HepG2 (cell line): ENCODE data around the gene SLC16A3. TPM values are rescaled to one million over a fixed set of nuclear protein-coding genes. Genes with fewer than 3 reads are reported as not detected.

Experiments
- AKAP8 ChIP-seq: sonication (generic); formaldehyde crosslinking; IDR thresholded peaks from 2 replicates; pipeline ENCODE4 v1.5.1; 2020; ENCODE audit warnings: mild to moderate bottlenecking, missing genetic modification reagents
- CHD2 ChIP-seq: IDR thresholded peaks from 2 replicates; pipeline ENCODE4 v1.6.1; 2011; ENCODE audit warnings: low read depth, low read length, improper control_type of control experiment
- ETV6 ChIP-seq: sonication (generic); formaldehyde crosslinking; conservative IDR thresholded peaks from 2 replicates; pipeline ENCODE4 v1.4.0; 2020; ENCODE audit warnings: missing genetic modification reagents
- HNRNPK ChIP-seq: fragments of 200-400 bp; formaldehyde crosslinking; IDR thresholded peaks from 2 replicates; pipeline ENCODE4 v1.6.1; 2018; ENCODE audit warnings: low read length, low read depth, moderate library complexity, mild to moderate bottlenecking; ENCODE audit not compliant: poor library complexity, severe bottlenecking
- HNRNPLL ChIP-seq: fragments of 200-400 bp; formaldehyde crosslinking; IDR thresholded peaks from 2 replicates; pipeline ENCODE4 v1.6.1; 2017; ENCODE audit warnings: mild to moderate bottlenecking, low read depth, low read length; ENCODE audit not compliant: poor library complexity, severe bottlenecking
- NFIB ChIP-seq: sonication (generic); formaldehyde crosslinking; IDR thresholded peaks from 2 replicates; pipeline ENCODE4 v1.9.0; 2021; ENCODE audit warnings: missing genetic modification reagents, mild to moderate bottlenecking, borderline replicate concordance
- POLR2A ChIP-seq, 2 experiments: IDR thresholded peaks; 2 replicates each; pipeline ENCODE4 v1.6.1; 2011; ENCODE audit warnings: low read depth in 2 of 2, low read length in 2 of 2, mild to moderate bottlenecking in 1 of 2, moderate library complexity in 1 of 2; ENCODE audit not compliant: insufficient read depth in 1 of 2
- TCF7L2 ChIP-seq: IDR thresholded peaks from 2 replicates; pipeline ENCODE4 v1.6.1; 2011; ENCODE audit warnings: mild to moderate bottlenecking, low read depth, low read length, moderate library complexity
- polyA plus RNA-seq, 8 experiments: library from polyadenylated mRNA; depleted of rRNA in 3 of 8; stranded (reverse) in 7 of 8; unstranded in 1 of 8; fragments of >200 nt; fragmentation: Illumina TruSeq in 4 of 8; extraction: Trizol in 4 of 8; gene quantifications; 2 replicates each; pipeline versions ENCODE4 v1.2.1 to v1.2.3, GENCODE V29; 2011 to 2016; ENCODE audit warnings: low read depth in 4 of 8, missing spikeins in 1 of 8, mixed read lengths in 1 of 8; ENCODE audit not compliant: insufficient read depth in 1 of 8
- total RNA-seq, 5 experiments: library from RNA; depleted of rRNA; stranded (reverse); fragments of >200 nt; fragmentation: Illumina TruSeq; extraction: Trizol; gene quantifications; 2 replicates each; pipeline ENCODE4 v1.2.3, GENCODE V29; 2016; ENCODE audit warnings: low read depth in 1 of 5
- TF ChIP-seq, protein P1 (sequence below): fragments of 450-650 bp; IDR thresholded peaks from 2 replicates; pipeline ENCODE4 v1.6.1; 2017; ENCODE audit warnings: mild to moderate bottlenecking
- TF ChIP-seq, protein P2 (sequence below): IDR thresholded peaks from 2 replicates; pipeline ENCODE4 v1.6.1; 2016; ENCODE audit warnings: low read depth, borderline replicate concordance
- TF ChIP-seq, protein P3 (sequence below): sonication (generic); formaldehyde crosslinking; IDR thresholded peaks from 2 replicates; pipeline ENCODE4 v1.5.0; 2020; ENCODE audit warnings: missing genetic modification reagents
- TF ChIP-seq, protein P4 (sequence below): sonication (generic); formaldehyde crosslinking; IDR thresholded peaks from 2 replicates; pipeline ENCODE4 v1.4.0; 2020; ENCODE audit warnings: missing genetic modification reagents, borderline replicate concordance
- TF ChIP-seq, protein P5 (sequence below): sonication (generic); formaldehyde crosslinking; IDR thresholded peaks from 2 replicates; pipeline ENCODE4 v1.4.0; 2020; ENCODE audit warnings: missing genetic modification reagents; ENCODE audit errors: not compliant biosample characterization
- TF ChIP-seq, protein P6 (sequence below): sonication (generic); formaldehyde crosslinking; IDR thresholded peaks from 2 replicates; pipeline ENCODE4 v1.4.0; 2020; ENCODE audit warnings: missing genetic modification reagents

The SLC16A3 gene
- total and polyA plus RNA-seq, 2 of the 13 experiments (the other 11 are each of a cell fraction or from before 2014, with no cell fraction given), result 242 to 349 TPM

DNA sequence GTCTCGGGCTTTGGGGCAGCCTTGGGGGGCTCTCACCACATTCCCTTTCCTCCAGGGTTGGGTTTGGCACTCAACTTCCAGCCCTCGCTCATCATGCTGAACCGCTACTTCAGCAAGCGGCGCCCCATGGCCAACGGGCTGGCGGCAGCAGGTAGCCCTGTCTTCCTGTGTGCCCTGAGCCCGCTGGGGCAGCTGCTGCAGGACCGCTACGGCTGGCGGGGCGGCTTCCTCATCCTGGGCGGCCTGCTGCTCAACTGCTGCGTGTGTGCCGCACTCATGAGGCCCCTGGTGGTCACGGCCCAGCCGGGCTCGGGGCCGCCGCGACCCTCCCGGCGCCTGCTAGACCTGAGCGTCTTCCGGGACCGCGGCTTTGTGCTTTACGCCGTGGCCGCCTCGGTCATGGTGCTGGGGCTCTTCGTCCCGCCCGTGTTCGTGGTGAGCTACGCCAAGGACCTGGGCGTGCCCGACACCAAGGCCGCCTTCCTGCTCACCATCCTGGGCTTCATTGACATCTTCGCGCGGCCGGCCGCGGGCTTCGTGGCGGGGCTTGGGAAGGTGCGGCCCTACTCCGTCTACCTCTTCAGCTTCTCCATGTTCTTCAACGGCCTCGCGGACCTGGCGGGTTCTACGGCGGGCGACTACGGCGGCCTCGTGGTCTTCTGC lies 8.4 kb downstream of the SLC16A3 start (continued):
- TF ChIP-seq, protein P1, sequence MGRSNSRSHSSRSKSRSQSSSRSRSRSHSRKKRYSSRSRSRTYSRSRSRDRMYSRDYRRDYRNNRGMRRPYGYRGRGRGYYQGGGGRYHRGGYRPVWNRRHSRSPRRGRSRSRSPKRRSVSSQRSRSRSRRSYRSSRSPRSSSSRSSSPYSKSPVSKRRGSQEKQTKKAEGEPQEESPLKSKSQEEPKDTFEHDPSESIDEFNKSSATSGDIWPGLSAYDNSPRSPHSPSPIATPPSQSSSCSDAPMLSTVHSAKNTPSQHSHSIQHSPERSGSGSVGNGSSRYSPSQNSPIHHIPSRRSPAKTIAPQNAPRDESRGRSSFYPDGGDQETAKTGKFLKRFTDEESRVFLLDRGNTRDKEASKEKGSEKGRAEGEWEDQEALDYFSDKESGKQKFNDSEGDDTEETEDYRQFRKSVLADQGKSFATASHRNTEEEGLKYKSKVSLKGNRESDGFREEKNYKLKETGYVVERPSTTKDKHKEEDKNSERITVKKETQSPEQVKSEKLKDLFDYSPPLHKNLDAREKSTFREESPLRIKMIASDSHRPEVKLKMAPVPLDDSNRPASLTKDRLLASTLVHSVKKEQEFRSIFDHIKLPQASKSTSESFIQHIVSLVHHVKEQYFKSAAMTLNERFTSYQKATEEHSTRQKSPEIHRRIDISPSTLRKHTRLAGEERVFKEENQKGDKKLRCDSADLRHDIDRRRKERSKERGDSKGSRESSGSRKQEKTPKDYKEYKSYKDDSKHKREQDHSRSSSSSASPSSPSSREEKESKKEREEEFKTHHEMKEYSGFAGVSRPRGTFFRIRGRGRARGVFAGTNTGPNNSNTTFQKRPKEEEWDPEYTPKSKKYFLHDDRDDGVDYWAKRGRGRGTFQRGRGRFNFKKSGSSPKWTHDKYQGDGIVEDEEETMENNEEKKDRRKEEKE, result no peak
- TF ChIP-seq HNRNPK, result peak; percentile 23
- 0 out of 2 replicates have a peak, but pooled peaks have one; percentile 24 for TF ChIP-seq AKAP8
- TF ChIP-seq TCF7L2, result no peak
- no peak for TF ChIP-seq ETV6 (CRISPR knock-in tag)
- TF ChIP-seq, protein P2, sequence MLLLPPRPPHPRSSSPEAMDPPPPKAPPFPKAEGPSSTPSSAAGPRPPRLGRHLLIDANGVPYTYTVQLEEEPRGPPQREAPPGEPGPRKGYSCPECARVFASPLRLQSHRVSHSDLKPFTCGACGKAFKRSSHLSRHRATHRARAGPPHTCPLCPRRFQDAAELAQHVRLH (CRISPR knock-in tag), result no peak
- no peak for TF ChIP-seq CHD2
- TF ChIP-seq POLR2A (IDR thresholded peaks at IDR 0.05; ENCODE audit: insufficient read depth in 1 of 2, low read depth in 2 of 2, low read length in 2 of 2), result no peak; a peak in 1 of 4 replicates
- TF ChIP-seq, protein P3, sequence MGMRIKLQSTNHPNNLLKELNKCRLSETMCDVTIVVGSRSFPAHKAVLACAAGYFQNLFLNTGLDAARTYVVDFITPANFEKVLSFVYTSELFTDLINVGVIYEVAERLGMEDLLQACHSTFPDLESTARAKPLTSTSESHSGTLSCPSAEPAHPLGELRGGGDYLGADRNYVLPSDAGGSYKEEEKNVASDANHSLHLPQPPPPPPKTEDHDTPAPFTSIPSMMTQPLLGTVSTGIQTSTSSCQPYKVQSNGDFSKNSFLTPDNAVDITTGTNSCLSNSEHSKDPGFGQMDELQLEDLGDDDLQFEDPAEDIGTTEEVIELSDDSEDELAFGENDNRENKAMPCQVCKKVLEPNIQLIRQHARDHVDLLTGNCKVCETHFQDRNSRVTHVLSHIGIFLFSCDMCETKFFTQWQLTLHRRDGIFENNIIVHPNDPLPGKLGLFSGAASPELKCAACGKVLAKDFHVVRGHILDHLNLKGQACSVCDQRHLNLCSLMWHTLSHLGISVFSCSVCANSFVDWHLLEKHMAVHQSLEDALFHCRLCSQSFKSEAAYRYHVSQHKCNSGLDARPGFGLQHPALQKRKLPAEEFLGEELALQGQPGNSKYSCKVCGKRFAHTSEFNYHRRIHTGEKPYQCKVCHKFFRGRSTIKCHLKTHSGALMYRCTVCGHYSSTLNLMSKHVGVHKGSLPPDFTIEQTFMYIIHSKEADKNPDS (CRISPR knock-in tag), result no peak
- no peak for TF ChIP-seq HNRNPLL
- TF ChIP-seq, protein P4, sequence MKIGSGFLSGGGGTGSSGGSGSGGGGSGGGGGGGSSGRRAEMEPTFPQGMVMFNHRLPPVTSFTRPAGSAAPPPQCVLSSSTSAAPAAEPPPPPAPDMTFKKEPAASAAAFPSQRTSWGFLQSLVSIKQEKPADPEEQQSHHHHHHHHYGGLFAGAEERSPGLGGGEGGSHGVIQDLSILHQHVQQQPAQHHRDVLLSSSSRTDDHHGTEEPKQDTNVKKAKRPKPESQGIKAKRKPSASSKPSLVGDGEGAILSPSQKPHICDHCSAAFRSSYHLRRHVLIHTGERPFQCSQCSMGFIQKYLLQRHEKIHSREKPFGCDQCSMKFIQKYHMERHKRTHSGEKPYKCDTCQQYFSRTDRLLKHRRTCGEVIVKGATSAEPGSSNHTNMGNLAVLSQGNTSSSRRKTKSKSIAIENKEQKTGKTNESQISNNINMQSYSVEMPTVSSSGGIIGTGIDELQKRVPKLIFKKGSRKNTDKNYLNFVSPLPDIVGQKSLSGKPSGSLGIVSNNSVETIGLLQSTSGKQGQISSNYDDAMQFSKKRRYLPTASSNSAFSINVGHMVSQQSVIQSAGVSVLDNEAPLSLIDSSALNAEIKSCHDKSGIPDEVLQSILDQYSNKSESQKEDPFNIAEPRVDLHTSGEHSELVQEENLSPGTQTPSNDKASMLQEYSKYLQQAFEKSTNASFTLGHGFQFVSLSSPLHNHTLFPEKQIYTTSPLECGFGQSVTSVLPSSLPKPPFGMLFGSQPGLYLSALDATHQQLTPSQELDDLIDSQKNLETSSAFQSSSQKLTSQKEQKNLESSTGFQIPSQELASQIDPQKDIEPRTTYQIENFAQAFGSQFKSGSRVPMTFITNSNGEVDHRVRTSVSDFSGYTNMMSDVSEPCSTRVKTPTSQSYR, result no peak
- TF ChIP-seq NFIB (CRISPR knock-in tag), result 0 out of 2 replicates have a peak, but pooled peaks have one; percentile 14
- TF ChIP-seq, protein P5, sequence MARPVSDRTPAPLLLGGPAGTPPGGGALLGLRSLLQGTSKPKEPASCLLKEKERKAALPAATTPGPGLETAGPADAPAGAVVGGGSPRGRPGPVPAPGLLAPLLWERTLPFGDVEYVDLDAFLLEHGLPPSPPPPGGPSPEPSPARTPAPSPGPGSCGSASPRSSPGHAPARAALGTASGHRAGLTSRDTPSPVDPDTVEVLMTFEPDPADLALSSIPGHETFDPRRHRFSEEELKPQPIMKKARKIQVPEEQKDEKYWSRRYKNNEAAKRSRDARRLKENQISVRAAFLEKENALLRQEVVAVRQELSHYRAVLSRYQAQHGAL, result peak; percentile 8
- TF ChIP-seq, protein P6, sequence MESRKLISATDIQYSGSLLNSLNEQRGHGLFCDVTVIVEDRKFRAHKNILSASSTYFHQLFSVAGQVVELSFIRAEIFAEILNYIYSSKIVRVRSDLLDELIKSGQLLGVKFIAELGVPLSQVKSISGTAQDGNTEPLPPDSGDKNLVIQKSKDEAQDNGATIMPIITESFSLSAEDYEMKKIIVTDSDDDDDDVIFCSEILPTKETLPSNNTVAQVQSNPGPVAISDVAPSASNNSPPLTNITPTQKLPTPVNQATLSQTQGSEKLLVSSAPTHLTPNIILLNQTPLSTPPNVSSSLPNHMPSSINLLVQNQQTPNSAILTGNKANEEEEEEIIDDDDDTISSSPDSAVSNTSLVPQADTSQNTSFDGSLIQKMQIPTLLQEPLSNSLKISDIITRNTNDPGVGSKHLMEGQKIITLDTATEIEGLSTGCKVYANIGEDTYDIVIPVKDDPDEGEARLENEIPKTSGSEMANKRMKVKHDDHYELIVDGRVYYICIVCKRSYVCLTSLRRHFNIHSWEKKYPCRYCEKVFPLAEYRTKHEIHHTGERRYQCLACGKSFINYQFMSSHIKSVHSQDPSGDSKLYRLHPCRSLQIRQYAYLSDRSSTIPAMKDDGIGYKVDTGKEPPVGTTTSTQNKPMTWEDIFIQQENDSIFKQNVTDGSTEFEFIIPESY (CRISPR knock-in tag), result peak; percentile 99
